NCI-H2029 (cell line): ENCODE results near the gene ZNF750.

Source experiments
- DNase-seq: peaks from one replicate; lab custom pipeline; 2025; lab: John Stamatoyannopoulos, UW

Gene ZNF750

DNA sequence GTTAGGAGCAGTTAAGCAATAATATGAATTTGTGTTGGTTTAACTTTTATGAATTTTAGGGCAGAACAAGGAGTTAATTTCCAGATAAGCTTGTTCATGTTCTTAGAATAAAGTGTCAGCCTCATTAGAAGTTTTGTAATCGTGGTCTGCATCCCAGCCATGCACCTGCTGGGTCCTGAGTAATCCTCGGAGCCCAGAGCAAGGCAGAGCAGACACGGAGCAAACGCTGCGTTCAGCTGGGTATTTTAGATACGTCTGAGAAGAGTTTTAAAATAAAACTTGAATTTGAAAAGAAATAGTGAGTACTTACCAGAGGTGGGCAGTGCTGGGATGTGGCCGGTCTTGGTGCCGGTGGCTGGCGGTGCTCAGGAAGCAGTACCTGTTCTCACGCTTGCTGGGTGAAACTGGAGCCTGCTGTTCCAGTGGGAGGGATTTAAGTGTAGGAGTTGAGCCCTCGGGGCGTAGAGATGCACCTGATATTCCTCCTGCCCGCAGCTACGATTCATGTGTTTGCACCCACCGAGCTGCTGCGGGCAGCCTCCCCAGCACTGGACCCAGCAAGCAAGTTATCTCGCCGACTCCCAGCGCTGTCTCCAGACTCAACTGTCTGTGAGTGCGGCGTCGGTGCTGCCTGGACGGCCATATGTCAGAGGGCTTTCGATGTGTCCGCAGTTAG is at the start of gene ZNF750:
Gene ZNF750, minus strand, starts transcription at position 406 of the 676 bp plus-strand sequence. CDS start 7,568 bp downstream, outside the sequence.
- DNase-seq = no peak

DNA sequence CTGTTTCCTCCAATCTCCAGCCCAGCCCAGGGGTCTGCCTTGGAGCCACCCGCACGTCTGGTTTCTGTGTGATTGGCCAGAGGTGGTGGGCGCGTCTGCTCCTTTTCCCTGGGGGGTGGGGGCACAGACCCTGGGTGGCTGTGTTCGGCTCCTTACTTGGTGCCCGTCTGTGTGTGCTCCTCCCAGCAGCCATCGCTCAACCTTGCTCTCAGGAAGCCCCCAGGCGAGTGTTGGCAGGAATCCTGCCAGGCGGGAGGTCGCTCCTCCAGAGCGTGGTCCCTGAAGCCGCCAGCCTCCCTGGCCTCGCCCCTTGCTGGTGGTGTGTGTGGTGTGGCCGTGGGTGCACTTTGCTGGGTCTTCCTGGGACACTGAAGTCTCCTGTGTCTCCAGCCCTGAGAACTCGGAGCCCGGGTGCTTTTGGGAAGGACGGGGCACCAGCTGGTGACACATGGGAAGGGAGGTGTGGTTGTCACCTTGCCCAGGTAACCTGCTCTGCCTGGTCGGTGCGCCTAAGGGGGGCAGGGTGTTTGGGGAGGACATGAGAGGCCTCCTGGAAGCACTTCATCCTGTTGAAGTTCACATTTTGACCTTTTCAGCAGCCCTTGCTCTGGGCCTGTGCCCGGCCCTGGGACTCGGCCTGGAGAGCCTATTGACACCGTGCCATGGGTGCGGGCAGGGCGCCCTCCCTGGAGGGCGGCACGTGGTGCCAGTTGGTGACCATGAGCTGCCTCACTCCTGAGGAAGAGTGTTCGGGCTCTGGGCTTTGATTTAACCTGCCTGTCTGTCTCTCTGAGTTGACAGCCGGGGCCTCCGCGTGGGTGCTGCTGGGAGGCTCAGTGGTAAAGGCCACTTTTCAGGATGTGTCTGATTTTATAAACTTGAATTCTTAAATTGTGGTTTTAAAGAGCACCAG is 49.0 kb upstream of the ZNF750 start:
- peak; percentile 51 for DNase-seq

- DNase-seq = no peak
These were observed 47.7 kb upstream of the ZNF750 start for GRCh38 chr17:82887255-82888164.

- DNase-seq = no peak
These were observed 45.1 kb upstream of the ZNF750 start for GRCh38 chr17:82884970-82885353.

GRCh38 chr17:82884341-82884969 is 44.6 kb upstream of the ZNF750 start:
- no peak for DNase-seq

DNA sequence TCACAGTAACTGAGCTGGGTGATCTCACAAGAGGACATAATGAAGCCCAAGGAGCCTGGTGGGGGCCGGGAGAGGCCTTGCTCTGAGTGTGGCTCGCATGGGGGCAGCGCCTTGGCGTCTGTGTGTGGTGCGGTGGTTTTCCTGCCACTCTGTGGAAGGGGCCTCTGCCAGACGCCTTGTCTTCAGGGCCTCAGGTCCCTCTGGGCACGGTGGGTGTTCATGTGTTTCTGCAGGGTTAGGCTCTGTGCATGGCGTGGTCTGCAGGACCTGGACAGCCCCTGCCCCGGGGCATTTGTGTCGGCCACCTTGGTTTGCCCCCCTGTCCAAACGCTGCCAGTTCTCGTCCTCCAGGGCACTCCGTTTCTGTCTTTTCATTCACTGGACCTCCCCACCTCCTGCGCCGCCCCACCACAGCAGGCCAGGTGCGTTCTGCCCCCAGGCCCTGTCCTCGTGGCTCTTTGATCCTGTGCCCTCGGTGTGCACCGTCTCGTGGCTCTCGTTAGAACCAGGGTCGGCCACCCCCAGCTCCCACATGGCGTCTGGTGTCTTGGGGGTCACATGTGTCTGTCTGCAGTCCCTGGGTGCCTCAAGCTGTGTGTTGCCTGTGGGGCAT is 43.7 kb upstream of the ZNF750 start:
- DNase-seq = no peak

DNA sequence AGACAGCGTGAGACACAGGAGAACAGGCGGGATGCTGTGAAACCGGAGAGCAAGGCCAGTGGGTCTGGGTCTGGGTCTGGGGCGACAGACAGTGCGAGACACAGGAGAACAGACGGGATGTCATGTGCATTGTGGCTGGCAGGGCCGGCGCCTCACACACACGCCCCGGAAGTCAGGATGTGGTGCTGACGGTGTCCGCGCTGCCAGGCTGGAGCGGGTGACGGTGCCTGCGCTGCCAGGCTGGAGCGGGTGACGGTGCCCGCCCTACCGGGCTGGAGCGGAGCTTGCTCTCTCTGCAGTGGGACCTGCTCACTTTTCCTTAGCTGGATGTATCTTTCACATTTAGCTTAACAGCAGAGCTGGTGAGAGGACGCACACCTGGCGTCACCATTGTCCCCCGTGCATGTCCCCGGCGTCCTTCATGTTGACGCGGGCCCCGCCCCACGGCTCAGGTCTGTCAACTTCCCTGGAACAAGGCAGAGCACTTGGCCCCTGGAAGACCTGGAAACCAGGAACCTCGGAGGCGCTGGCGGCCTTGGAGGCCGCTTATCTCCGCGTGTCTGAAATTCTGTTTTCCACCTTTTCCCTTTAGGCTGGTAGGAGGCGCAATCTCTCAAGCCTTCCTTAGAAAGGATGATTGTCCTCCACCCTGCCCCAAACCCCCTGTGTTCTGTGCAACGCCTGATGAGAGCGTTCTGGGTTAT is 43.0 kb upstream of the ZNF750 start:
- peak; percentile 79 for DNase-seq

DNA sequence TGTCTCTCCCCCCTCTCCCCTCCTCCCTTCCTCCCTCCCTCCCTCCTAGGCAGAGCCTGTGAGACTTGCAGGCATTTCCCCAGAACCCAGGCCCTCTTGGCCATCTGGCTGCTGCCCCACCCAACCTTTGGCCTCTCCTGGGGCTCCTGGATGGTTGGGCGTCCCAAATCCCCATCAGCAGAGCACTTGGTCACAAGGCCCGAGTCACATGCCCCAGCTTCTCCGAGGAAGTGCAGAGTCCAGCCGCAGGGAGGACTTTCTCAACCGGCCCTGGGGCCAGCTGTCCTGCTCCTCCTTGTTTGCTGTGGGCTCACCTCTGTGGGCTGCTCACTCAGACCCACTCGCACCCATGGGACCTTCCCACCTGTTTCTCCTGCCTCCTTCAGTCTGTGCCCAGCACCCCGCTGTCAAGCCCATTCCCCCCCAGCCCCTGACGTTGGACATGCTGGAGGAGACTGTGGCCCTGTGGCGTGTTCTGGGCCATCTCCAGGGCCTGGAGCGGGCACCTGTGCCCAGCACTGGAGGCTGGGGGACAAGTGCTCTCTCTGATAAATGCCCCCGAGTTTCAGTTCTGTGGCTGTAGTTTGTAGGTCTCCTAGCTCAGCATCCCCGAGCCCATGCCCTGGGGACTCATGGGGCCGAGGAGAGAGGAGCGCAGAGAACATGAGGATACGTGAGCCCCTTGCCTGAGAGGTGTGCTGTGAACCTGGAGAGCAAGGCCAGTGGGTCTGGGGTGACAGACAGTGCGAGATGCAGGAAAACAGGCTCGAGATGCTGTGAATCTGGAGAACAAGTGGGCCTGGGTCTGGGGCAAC is 42.3 kb upstream of the ZNF750 start:
- DNase-seq = no peak

GRCh38 chr17:82881324-82881823 is 41.6 kb upstream of the ZNF750 start:
- DNase-seq = no peak

DNA sequence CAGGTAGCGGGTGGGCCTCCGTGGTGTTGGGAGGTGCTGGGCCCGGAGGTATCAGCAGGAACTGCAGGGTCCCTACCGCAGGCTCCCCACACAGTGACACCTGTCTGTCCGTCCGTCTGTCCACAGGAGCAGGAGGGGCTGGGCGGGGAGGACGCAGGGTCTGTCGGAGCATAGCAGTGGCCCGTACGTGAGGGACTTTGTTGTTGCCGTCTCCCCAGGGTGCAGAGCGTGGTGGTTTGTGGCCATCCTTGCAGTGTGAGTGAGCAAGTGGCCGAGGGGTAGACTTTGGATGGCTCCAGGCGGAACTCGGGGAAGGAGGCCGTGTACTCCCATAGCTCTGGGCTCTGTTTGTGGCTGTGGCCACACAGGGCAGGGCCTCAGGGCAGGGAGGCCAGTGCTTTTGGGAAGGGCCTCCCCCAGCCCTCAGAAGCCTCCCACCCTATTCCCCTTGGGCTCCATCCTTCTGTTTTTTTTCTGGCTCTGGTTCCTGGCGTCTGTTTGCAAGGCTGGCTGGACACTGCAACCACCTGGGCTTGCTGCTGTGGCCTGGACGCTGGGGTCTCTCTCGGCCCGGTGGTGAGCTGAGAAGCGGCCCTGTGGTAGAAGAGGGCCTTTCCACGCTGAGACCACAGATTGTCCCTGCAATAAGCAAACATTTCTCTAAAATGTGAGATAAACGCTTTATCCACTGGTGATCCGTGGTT is 41.0 kb upstream of the ZNF750 start:
- DNase-seq = no peak

- no peak for DNase-seq
These were observed 39.4 kb upstream of the ZNF750 start for GRCh38 chr17:82879241-82879640.

GRCh38 chr17:82878527-82878926 is 38.7 kb upstream of the ZNF750 start:
- DNase-seq = no peak

DNA sequence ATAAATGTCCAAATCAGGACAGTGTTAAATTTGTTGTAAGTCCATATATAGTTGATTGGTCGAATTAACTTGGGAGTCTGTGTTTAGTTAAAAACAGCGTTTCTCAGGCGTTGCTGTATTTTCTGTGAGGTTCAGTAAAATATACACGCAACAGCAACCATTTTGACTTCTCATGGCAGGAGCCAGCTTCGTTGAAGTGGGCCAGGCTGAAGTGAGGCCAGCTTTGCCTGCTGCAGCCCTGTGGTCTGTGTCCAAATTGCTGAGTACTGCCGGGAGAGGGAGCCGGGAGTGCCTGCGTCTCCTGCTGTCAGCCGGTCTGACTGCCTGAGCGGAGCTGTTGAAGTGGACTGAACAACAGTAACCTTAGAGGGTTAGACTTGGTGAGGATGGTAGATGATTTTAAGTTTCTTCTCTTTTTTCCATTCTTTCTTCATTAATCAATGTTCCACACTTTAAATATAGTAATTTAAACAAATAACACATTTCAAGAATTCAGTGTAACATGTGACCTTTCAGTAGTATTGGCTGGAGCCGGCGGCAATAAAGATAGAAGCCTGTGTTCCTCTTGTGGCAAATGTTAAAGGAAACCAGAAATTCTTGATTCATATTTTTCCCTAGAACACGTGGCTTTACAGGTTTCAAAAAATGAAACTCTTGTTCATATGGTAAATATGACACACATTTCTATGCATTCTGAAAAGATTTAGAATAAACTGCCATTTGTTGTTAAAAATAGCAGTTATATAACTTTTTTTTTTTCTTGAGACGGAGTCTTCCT is 37.0 kb upstream of the ZNF750 start:
- peak; percentile 58 for DNase-seq

DNA sequence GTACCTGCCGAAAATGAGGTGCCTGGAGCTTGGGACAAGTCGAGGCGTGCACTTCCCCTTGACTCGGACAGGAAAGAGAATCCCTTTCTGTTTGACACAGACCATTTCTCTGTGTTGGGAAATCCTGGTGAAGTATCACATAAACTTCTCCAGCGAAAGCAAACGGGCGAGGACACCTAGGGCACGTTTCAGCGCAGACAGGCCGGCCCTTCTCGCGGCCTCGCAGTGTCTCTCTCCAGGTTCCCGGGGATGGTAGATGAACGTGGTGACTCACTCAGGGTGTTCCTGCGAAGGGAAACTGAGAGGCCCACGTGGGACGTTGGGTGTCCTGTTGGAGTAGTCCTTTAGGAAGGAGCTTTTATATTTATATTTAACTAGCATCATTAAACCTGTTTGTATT is 36.3 kb upstream of the ZNF750 start:
- no peak for DNase-seq

DNA sequence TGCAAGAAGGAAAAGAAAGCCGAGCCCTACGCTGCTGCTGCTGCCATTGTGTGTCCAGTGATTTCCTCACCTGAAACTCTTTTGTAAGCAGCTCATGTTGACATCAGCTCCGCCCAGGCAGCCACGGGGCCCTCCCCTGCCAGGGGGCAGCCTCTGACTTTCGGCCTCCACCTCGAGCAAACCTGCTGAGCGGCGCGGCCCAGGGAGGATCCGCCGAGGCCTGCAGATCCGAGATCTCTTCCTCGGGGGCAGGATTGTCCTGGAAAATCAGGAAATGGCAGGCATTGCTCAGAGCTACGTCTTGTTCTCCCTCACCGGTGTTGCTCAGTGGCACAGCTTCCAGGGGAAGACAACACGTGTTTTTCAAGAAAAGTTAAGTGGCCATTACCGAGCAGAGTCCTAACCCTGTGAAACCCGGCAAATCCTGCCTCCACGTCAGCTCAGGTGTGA is 35.6 kb upstream of the ZNF750 start:
- DNase-seq = no peak

GRCh38 chr17:82874011-82874835 is 34.4 kb upstream of the ZNF750 start:
- DNase-seq = no peak

GRCh38 chr17:82873521-82873920 is 33.7 kb upstream of the ZNF750 start:
- DNase-seq = no peak
